HG02588 (cell line): Measurements from ENCODE around the gene RPS27A.
"Not testable (repeated sequence)": the region's sequence is repeated elsewhere in the genome, so short reads cannot be mapped to it uniquely, and the experiment has no call there.

ENCODE experiments used
- ATAC-seq: cut with Tn5 transposase; IDR thresholded peaks from one replicate; pipeline ENCODE4 v1.9.1; 2021; ENCODE audit warnings: mild to moderate bottlenecking, moderate library complexity; ENCODE audit not compliant: unreplicated experiment

The RPS27A gene

GRCh38 chr2:55232084-55232862 lies at the start of gene RPS27A, which contains the start of gene CLHC1:
TSS of gene RPS27A (plus strand) at chr2:55232688. CDS start at chr2:55232825, 137 bp downstream.
TSS of gene CLHC1 (minus strand) at chr2:55232293. CDS start at chr2:55222411, 9,882 bp downstream.
- ATAC-seq, result peak; percentile 91

GRCh38 chr2:55186837-55187236 lies 45.7 kb upstream of the RPS27A start:
- not testable (repeated sequence) for ATAC-seq

GRCh38 chr2:55191888-55192287 lies 40.6 kb upstream of the RPS27A start:
- not testable (repeated sequence) for ATAC-seq

GRCh38 chr2:55196526-55196925 lies 36.0 kb upstream of the RPS27A start:
- no peak for ATAC-seq

GRCh38 chr2:55200416-55200815 lies 32.1 kb upstream of the RPS27A start:
- ATAC-seq, result no peak

- ATAC-seq, result no peak
Measured at GRCh38 chr2:55204536-55204935, 28.0 kb upstream of the RPS27A start.

GRCh38 chr2:55204950-55205349 lies 27.5 kb upstream of the RPS27A start:
- ATAC-seq, result no peak

- ATAC-seq, result no peak
Measured at GRCh38 chr2:55213822-55214221, 18.7 kb upstream of the RPS27A start.

GRCh38 chr2:55223958-55224760 lies 8.3 kb upstream of the RPS27A start:
- ATAC-seq, result no peak

GRCh38 chr2:55224761-55225261 lies 7.7 kb upstream of the RPS27A start:
- no peak for ATAC-seq

GRCh38 chr2:55225481-55226020 lies 6.9 kb upstream of the RPS27A start:
- no peak for ATAC-seq

GRCh38 chr2:55227437-55228225 lies 4.9 kb upstream of the RPS27A start:
- not testable (repeated sequence) for ATAC-seq

GRCh38 chr2:55228226-55228563 lies 4.3 kb upstream of the RPS27A start:
- ATAC-seq, result no peak

GRCh38 chr2:55229221-55229620 lies 3.3 kb upstream of the RPS27A start:
- ATAC-seq, result no peak

GRCh38 chr2:55230551-55230950 lies 1.9 kb upstream of the RPS27A start:
- ATAC-seq, result no peak

- ATAC-seq, result peak; percentile 1
Measured at GRCh38 chr2:55231546-55232083, 873 bp upstream of the RPS27A start.

GRCh38 chr2:55232863-55233657 lies 572 bp downstream of the RPS27A start:
- peak; percentile 31 for ATAC-seq

GRCh38 chr2:55233658-55233940 lies 1.1 kb downstream of the RPS27A start:
- no peak for ATAC-seq

- no peak for ATAC-seq
Measured at GRCh38 chr2:55235724-55236538, 3.4 kb downstream of the RPS27A start.
